GM12878 (cell line): ENCODE results near the gene PRDM15. TPM values are rescaled to one million over a fixed set of nuclear protein-coding genes. Genes with fewer than 3 reads are reported as not detected.

Experiments used
- ATAC-seq: fragments of 200-7000 bp; cut with Tn5 transposase; 3 replicates; pipeline ENCODE4 v1.9.1; 2020; ENCODE audit warnings: mild to moderate bottlenecking, moderate library complexity
- BruUV-seq: library from RNA; stranded (reverse); fragments of 400-500 nt; replicated peaks from 2 replicates; lab custom pipeline; 2021; lab: Mats Ljungman, UMichigan
- CTCF ChIA-PET: fragments of 300-600 bp; sonication (Branson Sonifier 250); formaldehyde crosslinking; extraction: SDS; loops from one replicate; lab custom pipeline; 2021; ENCODE audit warnings: inconsistent platforms; lab: Yijun Ruan, JAX
- POLR2A ChIA-PET: fragments of 350-600 bp; formaldehyde crosslinking; extraction: SDS; loops from one replicate; lab custom pipeline; 2021; ENCODE audit warnings: inconsistent platforms; lab: Charles Lee
- RAD21 ChIA-PET: fragments of 300-600 bp; sonication (Branson Sonifier 250); formaldehyde crosslinking; loops from one replicate; lab custom pipeline; 2023; ENCODE audit warnings: antibody characterized with exemption; ENCODE audit not compliant: unreplicated experiment; lab: Charles Lee
- SMC1A ChIA-PET: fragments of 300-600 bp; sonication (Branson Sonifier 250); formaldehyde crosslinking; loops from one replicate; lab custom pipeline; 2023; ENCODE audit not compliant: unreplicated experiment, uncharacterized antibody; lab: Charles Lee
- DNase-seq: peaks from one replicate; pipeline ENCODE4 v3.0.0-alpha.2; 2011; ENCODE audit warnings: low read depth, low spot score
- FAIRE-seq: peaks from 3 replicates; lab custom pipeline; 2011; peaks lifted over from hg19 to GRCh38; lab: Jason Lieb, UNC
- H2AFZ ChIP-seq: 2 replicates; pipeline ENCODE4 v1.6.0; 2011; ENCODE audit warnings: low read depth, low read length, control low read depth; ENCODE audit not compliant: control insufficient read depth
- H3K27ac ChIP-seq: 2 replicates; pipeline ENCODE4 v1.5.1; 2011; ENCODE audit warnings: control low read depth; ENCODE audit not compliant: control insufficient read depth, insufficient read depth
- H3K27me3 ChIP-seq, 2 experiments: replicated peaks in 1 of 2; 2 replicates each; pipeline versions ENCODE4 v1.6.0 to v1.6.1; 2011; ENCODE audit warnings: low read length in 1 of 2; ENCODE audit not compliant: control insufficient read depth in 2 of 2, insufficient read depth in 2 of 2
- H3K36me3 ChIP-seq, 2 experiments: 2 replicates each; pipeline ENCODE4 v1.5.1; 2011; ENCODE audit warnings: low read length in 1 of 2; ENCODE audit not compliant: control insufficient read depth in 2 of 2, insufficient read depth in 2 of 2
- H3K4me1 ChIP-seq: 2 replicates; pipeline ENCODE4 v1.6.1; 2011; ENCODE audit warnings: mild to moderate bottlenecking, low read length, moderate library complexity, mixed read lengths; ENCODE audit not compliant: control insufficient read depth, insufficient read depth
- H3K4me2 ChIP-seq: 2 replicates; pipeline ENCODE4 v1.6.0; 2011; ENCODE audit warnings: control low read depth; ENCODE audit not compliant: control insufficient read depth, insufficient read depth
- H3K4me3 ChIP-seq: fragments of 200-600 bp; sonication (generic); 2 replicates; pipeline ENCODE4 v1.5.1; 2016
- H3K79me2 ChIP-seq: 2 replicates; pipeline ENCODE4 v1.6.0; 2011; ENCODE audit warnings: low read length; ENCODE audit not compliant: control insufficient read depth, insufficient read depth
- H3K9ac ChIP-seq: 2 replicates; pipeline ENCODE4 v1.8.0; 2011; ENCODE audit warnings: low read length, control low read depth, mixed read lengths; ENCODE audit not compliant: control insufficient read depth, insufficient read depth
- H3K9me3 ChIP-seq: replicated peaks from 3 replicates; pipeline ENCODE4 v1.5.1; 2011; ENCODE audit warnings: mild to moderate bottlenecking, low read length; ENCODE audit not compliant: control insufficient read depth, insufficient read depth
- H4K20me1 ChIP-seq: 2 replicates; pipeline ENCODE4 v1.6.0; 2011; ENCODE audit not compliant: control insufficient read depth, insufficient read depth
- BCLAF1 ChIP-seq: fragments of 450-650 bp; IDR thresholded peaks from 2 replicates; pipeline ENCODE4 v1.6.1; 2017; ENCODE audit warnings: antibody characterized with exemption, mild to moderate bottlenecking, moderate library complexity
- CHD2 ChIP-seq: IDR thresholded peaks from 2 replicates; pipeline ENCODE4 v1.6.1; 2011; ENCODE audit warnings: low read depth, low read length, improper control_type of control experiment, borderline replicate concordance
- CREB1 ChIP-seq: IDR thresholded peaks from 2 replicates; pipeline ENCODE4 v1.6.1; 2012; ENCODE audit warnings: low read depth, mild to moderate bottlenecking, inconsistent platforms
- E4F1 ChIP-seq: fragments of 450-650 bp; IDR thresholded peaks from 2 replicates; pipeline ENCODE4 v1.6.1; 2018; ENCODE audit warnings: borderline replicate concordance, mild to moderate bottlenecking; ENCODE audit not compliant: partially characterized antibody
- EED ChIP-seq: sonication (generic); IDR thresholded peaks from 2 replicates; pipeline ENCODE4 v1.6.1; 2016; ENCODE audit warnings: antibody characterized with exemption, low read depth
- MEF2B ChIP-seq: fragments of 450-650 bp; IDR thresholded peaks from 2 replicates; pipeline ENCODE4 v1.6.1; 2018; ENCODE audit warnings: mild to moderate bottlenecking, moderate library complexity; ENCODE audit not compliant: partially characterized antibody, poor library complexity, severe bottlenecking
- MLLT1 ChIP-seq: fragments of 450-650 bp; IDR thresholded peaks from 2 replicates; pipeline ENCODE4 v1.6.1; 2016; ENCODE audit warnings: mild to moderate bottlenecking
- POLR2A ChIP-seq: IDR thresholded peaks from 2 replicates; pipeline ENCODE4 v1.6.1; 2011; ENCODE audit warnings: low read depth, mild to moderate bottlenecking, low read length
- RFX5 ChIP-seq: IDR thresholded peaks from 2 replicates; pipeline ENCODE4 v1.6.1; 2011; ENCODE audit warnings: low read depth, low read length, improper control_type of control experiment
- ZBTB40 ChIP-seq: fragments of 450-650 bp; IDR thresholded peaks from 2 replicates; pipeline ENCODE4 v1.6.1; 2016; ENCODE audit warnings: mild to moderate bottlenecking, moderate library complexity, borderline replicate concordance
- ZSCAN29 ChIP-seq: fragments of 450-650 bp; IDR thresholded peaks from 2 replicates; pipeline ENCODE4 v1.6.1; 2017; ENCODE audit warnings: mild to moderate bottlenecking, moderate library complexity
- WGBS: methylation state at CpG from one replicate; pipeline ENCODE4 v1.1.6; 2016; ENCODE audit warnings: low lambda C conversion rate; ENCODE audit not compliant: insufficient replicate concordance, insufficient coverage; ENCODE audit errors: missing lambda C conversion rate; 5-methylcytosine and 5-hydroxymethylcytosine counted together
- in situ Hi-C: fragments of 300-500 bp; cut with MboI; formaldehyde crosslinking; loops from 9 replicates; pipeline ENCODE4 v1.14.3; 2018; ENCODE audit warnings: mixed read lengths
- intact Hi-C: fragments of 100-400 bp; cut with micrococcal nuclease; formaldehyde crosslinking; loops from one replicate; pipeline ENCODE4 v1.14.2; 2022; ENCODE audit not compliant: unreplicated experiment
- polyA plus RNA-seq, 11 experiments: library from polyadenylated mRNA; depleted of rRNA in 4 of 11; unstranded in 6 of 11; stranded (reverse) in 5 of 11; fragments of >200 nt; fragmentation: Nextera tagmentation in 4 of 11; fragmentation: Illumina TruSeq in 1 of 11; extraction: Ambion mirVana in 4 of 11; extraction: Trizol in 1 of 11; gene quantifications; 1 replicate in 1 of 11; 2 replicates in 10 of 11; pipeline versions ENCODE4 v1.2.1 to v1.2.3, GENCODE V29; 2011 to 2016; ENCODE audit warnings: inconsistent platforms in 2 of 11, missing spikeins in 2 of 11, low read depth in 1 of 11
- total RNA-seq, 4 experiments: library from RNA; depleted of rRNA in 3 of 4; stranded (reverse); fragments of >200 nt in 3 of 4; fragmentation: Illumina TruSeq in 1 of 4; extraction: Trizol in 1 of 4; gene quantifications; 2 replicates each; pipeline versions ENCODE4 v1.2.1 to v1.2.3, GENCODE V29; 2013 to 2021

PRDM15 gene
- total and polyA plus RNA-seq, 10 of the 15 experiments (the other 5 are each of a cell fraction or from before 2014, with no cell fraction given) = 2.2 to 16.0 (median 8.6) TPM

- DNase-seq = peak; percentile 19
- H3K4me2 ChIP-seq = peak within 1 kb of the TSS; percentile 63; the same call in 1 of the 2 replicates
- ChIA-PET RAD21 (interaction anchor here (1.0 to 1.3 kb wide), 3 partner anchors 95 to 154 kb away, joined by 3 to 4 read pairs (median 4); no protein-coding TSS in a partner anchor), POLR2A (no interaction called here), CTCF (interaction anchor here (1.0 to 3.4 kb wide), 4 partner anchors 10 to 155 kb away, joined by 4 to 21 read pairs (median 4); no protein-coding TSS in a partner anchor), SMC1A (interaction anchor here (0.5 to 1.7 kb wide), 3 partner anchors 96 to 151 kb away, joined by 3 to 5 read pairs (median 3); no protein-coding TSS in a partner anchor)
- H2AFZ ChIP-seq = no peak within 1 kb of the TSS
- ATAC-seq = peak; percentile 52
- no peaks in the 10 kb centered on the region for H4K20me1 ChIP-seq
- WGBS = 26% methylated on average over 39 of the region's 53 CpGs
- no peaks in the 10 kb centered on the region for H3K36me3 ChIP-seq
- no TSS peak for BruUV-seq
- intact Hi-C loops = no loop called here
- H3K79me2 ChIP-seq = no peaks in the 10 kb centered on the region
- no peak within 1 kb of the TSS for H3K9ac ChIP-seq
- H3K27me3 ChIP-seq = peaks cover 13 to 40% of the 10 kb centered on the region in 2 experiments
- no peak within 1 kb of the TSS for H3K4me3 ChIP-seq
- no peak for FAIRE-seq
- no peak within 1 kb of the TSS for H3K27ac ChIP-seq
- H3K4me1 ChIP-seq = no peaks in the 10 kb centered on the region
- H3K9me3 ChIP-seq = no peaks in the 10 kb centered on the region; the same call in 1 of the 3 replicates
- in situ Hi-C loops = no loop called here
- TF ChIP-seq POLR2A (peak; percentile 43; the same call in 1 of the 2 replicates), ZSCAN29 (no peak), ZBTB40 (no peak), MLLT1 (no peak), EED (no peak), CHD2 (no peak), MEF2B (no peak), RFX5 (no peak), E4F1 (no peak), CREB1 (no peak), BCLAF1 (no peak)
Observed at GRCh38 chr21:41766883-41767605, 112.1 kb downstream of the PRDM15 start, which contains the start of gene RIPK4. Gene RIPK4 (minus strand): TSS chr21:41767052. CDS start chr21:41767041, 11 bp downstream.
